H9 (cell line): ENCODE measurements around the gene LDB2. TPM values are rescaled to one million over a fixed set of nuclear protein-coding genes. Genes with fewer than 3 reads are reported as not detected.
"Not testable (repeated sequence)": the region's sequence is repeated elsewhere in the genome, so short reads cannot be mapped to it uniquely, and the experiment has no call there.

Source experiments
- DNase-seq: peaks from one replicate; pipeline ENCODE4 v3.0.0-alpha.2; 2017
- H2AFZ ChIP-seq: one replicate; pipeline ENCODE4 v1.6.1; 2013; ENCODE audit warnings: mild to moderate bottlenecking, low read length, control low read depth, moderate library complexity
- H2AK5ac ChIP-seq: 2 replicates; pipeline ENCODE4 v1.6.1; 2013; ENCODE audit warnings: low read length, control low read depth, mixed read lengths; ENCODE audit not compliant: insufficient read length
- H2BK120ac ChIP-seq: one replicate; pipeline ENCODE4 v1.6.1; 2013; ENCODE audit warnings: low read depth, mild to moderate bottlenecking, low read length, control low read depth, inconsistent platforms; ENCODE audit not compliant: poor library complexity, severe bottlenecking
- H2BK12ac ChIP-seq: 2 replicates; pipeline ENCODE4 v1.6.1; 2013; ENCODE audit warnings: low read length, control low read depth, mixed read lengths, low read depth; ENCODE audit not compliant: insufficient read length
- H2BK15ac ChIP-seq: 2 replicates; pipeline ENCODE4 v1.6.1; 2013; ENCODE audit warnings: low read depth, low read length, control low read depth
- H2BK20ac ChIP-seq: one replicate; pipeline ENCODE4 v1.6.1; 2013; ENCODE audit warnings: low read depth, mild to moderate bottlenecking, low read length, control low read depth, inconsistent platforms; ENCODE audit not compliant: poor library complexity, severe bottlenecking
- H2BK5ac ChIP-seq: 2 replicates; pipeline ENCODE4 v1.6.1; 2013; ENCODE audit warnings: low read length, control low read depth, mixed read lengths; ENCODE audit not compliant: insufficient read length
- H3K14ac ChIP-seq: 2 replicates; pipeline ENCODE4 v1.6.1; 2013; ENCODE audit warnings: low read length, control low read depth; ENCODE audit not compliant: insufficient read depth
- H3K18ac ChIP-seq: 2 replicates; pipeline ENCODE4 v1.6.1; 2013; ENCODE audit warnings: low read depth, mild to moderate bottlenecking, mixed read lengths, low read length, control low read depth; ENCODE audit not compliant: insufficient read length
- H3K23ac ChIP-seq: 2 replicates; pipeline ENCODE4 v1.6.1; 2013; ENCODE audit warnings: low read length, control low read depth, mixed read lengths, low read depth; ENCODE audit not compliant: insufficient read length
- H3K23me2 ChIP-seq: 2 replicates; pipeline ENCODE4 v1.6.1; 2013; ENCODE audit warnings: low read depth, mild to moderate bottlenecking, mixed read lengths, low read length, control low read depth; ENCODE audit not compliant: insufficient read length, poor library complexity, severe bottlenecking
- H3K27ac ChIP-seq: 2 replicates; pipeline ENCODE4 v1.5.1; 2013; ENCODE audit warnings: low read length, control low read depth, mixed read lengths, low read depth; ENCODE audit not compliant: insufficient read length
- H3K27me3 ChIP-seq: 2 replicates; pipeline ENCODE4 v1.6.1; 2013; ENCODE audit warnings: low read length, control low read depth, inconsistent platforms; ENCODE audit not compliant: insufficient read depth
- H3K4ac ChIP-seq: 2 replicates; pipeline ENCODE4 v1.6.1; 2013; ENCODE audit warnings: low read depth, mild to moderate bottlenecking, control low read depth, inconsistent platforms, low read length, moderate library complexity
- H3K4me1 ChIP-seq: 2 replicates; pipeline ENCODE4 v1.6.1; 2013; ENCODE audit warnings: low read length, control low read depth, inconsistent platforms; ENCODE audit not compliant: insufficient read depth
- H3K4me2 ChIP-seq: 2 replicates; pipeline ENCODE4 v1.6.1; 2013; ENCODE audit warnings: low read length, control low read depth, mixed read lengths; ENCODE audit not compliant: insufficient read length, insufficient read depth
- H3K56ac ChIP-seq: 2 replicates; pipeline ENCODE4 v1.6.1; 2013; ENCODE audit warnings: low read depth, mild to moderate bottlenecking, mixed read lengths, low read length, control low read depth; ENCODE audit not compliant: insufficient read length
- H3K79me1 ChIP-seq: 2 replicates; pipeline ENCODE4 v1.6.1; 2013; ENCODE audit warnings: low read depth, mild to moderate bottlenecking, moderate library complexity, low read length, control low read depth, inconsistent platforms; ENCODE audit not compliant: insufficient read depth, poor library complexity, severe bottlenecking
- H3K79me2 ChIP-seq: 2 replicates; pipeline ENCODE4 v1.6.1; 2013; ENCODE audit warnings: low read length, control low read depth, inconsistent platforms; ENCODE audit not compliant: insufficient read depth
- H3K9ac ChIP-seq: 2 replicates; pipeline ENCODE4 v1.6.1; 2013; ENCODE audit warnings: low read length, control low read depth, mixed read lengths; ENCODE audit not compliant: insufficient read length; ENCODE audit errors: extremely low read depth
- H3K9me3 ChIP-seq: one replicate; pipeline ENCODE4 v1.6.1; 2013; ENCODE audit warnings: low read depth, low read length, inconsistent platforms; ENCODE audit not compliant: control insufficient read depth
- H3T11ph ChIP-seq: one replicate; pipeline ENCODE4 v1.6.1; 2013; ENCODE audit warnings: mild to moderate bottlenecking, low read length, control low read depth, inconsistent platforms
- H4K20me1 ChIP-seq: one replicate; pipeline ENCODE4 v1.6.1; 2013; ENCODE audit not compliant: control insufficient read depth, insufficient read length, insufficient read depth
- H4K5ac ChIP-seq: 2 replicates; pipeline ENCODE4 v1.6.1; 2013; ENCODE audit warnings: low read depth, mild to moderate bottlenecking, mixed read lengths, low read length, control low read depth; ENCODE audit not compliant: insufficient read length
- H4K8ac ChIP-seq: replicated peaks from 2 replicates; pipeline ENCODE4 v1.6.1; 2013; ENCODE audit warnings: low read length, control low read depth, mixed read lengths, low read depth; ENCODE audit not compliant: insufficient read length
- H4K91ac ChIP-seq: 2 replicates; pipeline ENCODE4 v1.6.1; 2013; ENCODE audit warnings: low read depth, mild to moderate bottlenecking, moderate library complexity, mixed read lengths, low read length, control low read depth; ENCODE audit not compliant: insufficient read length
- H3K27ac Mint-ChIP-seq, 3 experiments: 2 replicates in 2 of 3; 3 replicates in 1 of 3; pipeline ENCODE4 v1.8.0; 2020 to 2021; ENCODE audit warnings: mixed read lengths in 3 of 3, mild to moderate bottlenecking in 1 of 3, moderate library complexity in 1 of 3
- H3K27me3 Mint-ChIP-seq: 2 replicates; pipeline ENCODE4 v1.8.0; 2021; ENCODE audit warnings: low read depth, mild to moderate bottlenecking, moderate library complexity, mixed read lengths
- H3K36me3 Mint-ChIP-seq, 3 experiments: 2 replicates in 2 of 3; 3 replicates in 1 of 3; pipeline ENCODE4 v1.8.0; 2020 to 2021; ENCODE audit warnings: low read depth in 3 of 3, mixed read lengths in 3 of 3; ENCODE audit not compliant: insufficient read depth in 1 of 3
- H3K4me1 Mint-ChIP-seq, 2 experiments: 2 replicates each; pipeline ENCODE4 v1.8.0; 2020; ENCODE audit warnings: mixed read lengths in 2 of 2
- H3K4me3 Mint-ChIP-seq, 2 experiments: 2 replicates in 1 of 2; 3 replicates in 1 of 2; pipeline ENCODE4 v1.8.0; 2020 to 2021; ENCODE audit warnings: mild to moderate bottlenecking in 2 of 2, mixed read lengths in 2 of 2, moderate library complexity in 1 of 2
- H3K9me3 Mint-ChIP-seq, 2 experiments: 2 replicates in 1 of 2; 3 replicates in 1 of 2; pipeline ENCODE4 v1.8.0; 2020; ENCODE audit warnings: mild to moderate bottlenecking in 2 of 2, mixed read lengths in 2 of 2, moderate library complexity in 1 of 2
- WGBS: extraction: QIAGEN DNeasy Blood & Tissue Kit; methylation state at CpG from one replicate; pipeline ENCODE4 v1.1.7; 2013; ENCODE audit warnings: missing lambda C conversion rate, low lambda C conversion rate, mixed read lengths; ENCODE audit not compliant: insufficient read length; ENCODE audit errors: extremely low coverage; 5-methylcytosine and 5-hydroxymethylcytosine counted together
- total RNA-seq: library from RNA; stranded (reverse); gene quantifications from 2 replicates; pipeline ENCODE4 v1.2.1, GENCODE V29; 2021

The LDB2 gene
- total RNA-seq, 1 experiment from 2014 or later = 22.5 TPM

DNA sequence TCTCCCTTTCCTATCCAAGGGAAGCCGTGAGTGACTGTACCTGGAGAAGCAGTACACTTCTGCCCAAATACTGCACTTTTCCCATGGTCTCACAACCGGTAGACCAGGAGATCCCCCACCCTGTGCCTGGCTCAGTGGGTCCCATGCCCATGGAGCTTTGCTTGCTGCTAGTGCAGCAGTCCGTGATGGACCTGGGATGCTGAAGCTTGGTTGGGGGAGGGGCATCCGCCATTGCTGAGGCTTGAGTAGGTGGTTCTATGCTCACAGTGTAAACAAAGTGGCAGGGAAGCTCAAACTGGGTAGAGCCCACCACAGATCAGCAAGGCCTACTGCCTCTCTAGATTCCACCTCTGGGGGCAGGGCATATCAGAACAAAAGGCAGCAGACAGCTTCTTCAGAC, 269.6 kb downstream of the LDB2 start:
- not testable (repeated sequence) for H3K27ac ChIP-seq

More for the DNA sequence above, 269.6 kb downstream of the LDB2 start:
- WGBS = no CpG with 5 or more reads among the region's 4 CpGs
- not testable (repeated sequence) for H3K9me3 Mint-ChIP-seq, H3K23ac ChIP-seq, H3K79me1 ChIP-seq, H3K4ac ChIP-seq, H3K4me1 Mint-ChIP-seq, DNase-seq, H2BK20ac ChIP-seq, H3K9ac ChIP-seq, H3K27me3 ChIP-seq, H4K91ac ChIP-seq, H4K8ac ChIP-seq, H3K4me1 ChIP-seq, H2BK15ac ChIP-seq, H4K20me1 ChIP-seq, H3K27me3 Mint-ChIP-seq, H3K56ac ChIP-seq, H3K36me3 Mint-ChIP-seq, H2BK5ac ChIP-seq, H3K23me2 ChIP-seq, H2AFZ ChIP-seq, H3K9me3 ChIP-seq, H3K4me2 ChIP-seq, H3K18ac ChIP-seq, H2BK120ac ChIP-seq, H2AK5ac ChIP-seq, H4K5ac ChIP-seq, H3K14ac ChIP-seq, H3K79me2 ChIP-seq, H3K4me3 Mint-ChIP-seq, H3K27ac Mint-ChIP-seq, H2BK12ac ChIP-seq, H3T11ph ChIP-seq
